ENCODE measurements around the gene BMPER. TPM values are rescaled to one million over a fixed set of nuclear protein-coding genes. Genes with fewer than 3 reads are reported as not detected.

Gene BMPER
- total RNA-seq, 3 donors from 2014 or later (not counting 1 experiment from before 2014, with no cell fraction given): 0.32 to 0.64 (median 0.50) TPM

- peaks cover 11% of the 10 kb centered on the region in 2 donors for H3K27me3 Mint-ChIP-seq (ENCODE audit: low read depth in 2 of 2)
- no peaks in the 10 kb centered on the region for H3K9me3 ChIP-seq (ENCODE audit: control insufficient read depth, insufficient read depth, low read length)
- DNase-seq (no peak), ATAC-seq (no peak)
- H3K4me1 Mint-ChIP-seq: no peaks in the 10 kb centered on the region
- H3K4me1 ChIP-seq (ENCODE audit: control insufficient read depth, insufficient read depth, low read length): no peaks in the 10 kb centered on the region
- WGBS (ENCODE audit: insufficient coverage): 82% methylated on average over 4 of the region's 4 CpGs
- no peaks in the 10 kb centered on the region for H3K36me3 Mint-ChIP-seq
- no peak overlapping the region for H3K27ac Mint-ChIP-seq
- no peak for TF ChIP-seq CTCF (IDR thresholded peaks at IDR 0.05)
- no peaks in the 10 kb centered on the region for H3K36me3 ChIP-seq (ENCODE audit: control insufficient read depth, insufficient read depth, low read length)
- H3K27me3 ChIP-seq (ENCODE audit: control insufficient read depth, insufficient read depth, low read length): no peaks in the 10 kb centered on the region
- intact Hi-C loops (cut with micrococcal nuclease): no loop called here
- no peaks in the 10 kb centered on the region for H3K9me3 Mint-ChIP-seq
- no peak overlapping the region for H3K4me3 ChIP-seq (ENCODE audit: low read length)
- H3K27ac ChIP-seq (ENCODE audit: low read length): no peak overlapping the region
- no peak overlapping the region for H3K4me3 Mint-ChIP-seq
Measured at GRCh38 chr7:34041707-34042106, 136.4 kb downstream of the BMPER start.

DNA sequence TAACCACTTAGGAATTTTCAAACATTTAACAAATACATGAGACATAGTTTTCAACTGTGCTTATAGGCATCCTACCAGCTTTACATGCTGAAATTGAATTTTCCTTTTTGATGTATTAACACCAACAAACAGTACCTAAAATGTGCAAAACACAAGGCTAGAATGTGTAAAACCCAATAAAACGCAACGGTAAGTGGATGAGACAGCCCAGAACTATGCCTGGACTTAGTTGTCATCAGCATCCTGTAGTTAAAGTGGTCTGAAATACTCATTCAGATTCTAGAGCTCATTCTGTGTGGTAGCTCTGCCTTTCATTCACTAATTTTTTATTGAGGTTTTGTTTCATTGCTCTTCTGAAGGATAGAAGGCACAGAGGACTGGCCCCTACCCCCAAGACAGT, 137.1 kb downstream of the BMPER start:
- Mint-ChIP-seq H3K27ac (no peak overlapping the region), H3K27me3 (ENCODE audit: low read depth in 2 of 2) (peaks cover 11% of the 10 kb centered on the region in 2 donors), H3K4me3 (no peak overlapping the region), H3K9me3 (no peaks in the 10 kb centered on the region), H3K36me3 (no peaks in the 10 kb centered on the region), H3K4me1 (no peaks in the 10 kb centered on the region)
- Histone ChIP-seq H3K4me1 (ENCODE audit: control insufficient read depth, insufficient read depth, low read length) (no peaks in the 10 kb centered on the region), H3K4me3 (ENCODE audit: low read length) (no peak overlapping the region), H3K27ac (ENCODE audit: low read length) (no peak overlapping the region), H3K9me3 (ENCODE audit: control insufficient read depth, insufficient read depth, low read length) (no peaks in the 10 kb centered on the region), H3K27me3 (ENCODE audit: control insufficient read depth, insufficient read depth, low read length) (no peaks in the 10 kb centered on the region), H3K36me3 (ENCODE audit: control insufficient read depth, insufficient read depth, low read length) (no peaks in the 10 kb centered on the region)
- no peak for TF ChIP-seq CTCF (IDR thresholded peaks at IDR 0.05)
- DNase-seq (no peak), ATAC-seq (no peak)
- intact Hi-C loops (cut with micrococcal nuclease): no loop called here
- 100% methylated on average over 2 of the region's 2 CpGs for WGBS (ENCODE audit: insufficient coverage)

GRCh38 chr7:34043461-34044305, 138.3 kb downstream of the BMPER start:
- Mint-ChIP-seq H3K9me3 (peaks cover 0 to 3% of the 10 kb centered on the region in 2 donors), H3K4me3 (no peak overlapping the region), H3K27me3 (ENCODE audit: low read depth in 2 of 2) (peaks cover 11% of the 10 kb centered on the region in 2 donors), H3K4me1 (no peaks in the 10 kb centered on the region), H3K27ac (no peak overlapping the region), H3K36me3 (no peaks in the 10 kb centered on the region)
- H3K27ac ChIP-seq (ENCODE audit: low read length): no peak overlapping the region
- H3K4me1 ChIP-seq (ENCODE audit: control insufficient read depth, insufficient read depth, low read length): no peaks in the 10 kb centered on the region
- 83% methylated on average over 3 of the region's 4 CpGs for WGBS (ENCODE audit: insufficient coverage)
- intact Hi-C loops (cut with micrococcal nuclease): no loop called here
- H3K4me3 ChIP-seq (ENCODE audit: low read length): no peak overlapping the region
- no peaks in the 10 kb centered on the region for H3K36me3 ChIP-seq (ENCODE audit: control insufficient read depth, insufficient read depth, low read length)
- DNase-seq (no peak), ATAC-seq (no peak)
- H3K27me3 ChIP-seq (ENCODE audit: control insufficient read depth, insufficient read depth, low read length): no peaks in the 10 kb centered on the region
- no peaks in the 10 kb centered on the region for H3K9me3 ChIP-seq (ENCODE audit: control insufficient read depth, insufficient read depth, low read length)
- TF ChIP-seq CTCF (IDR thresholded peaks at IDR 0.05): no peak

GRCh38 chr7:34044306-34044643, 138.9 kb downstream of the BMPER start:
- no peaks in the 10 kb centered on the region for H3K9me3 ChIP-seq (ENCODE audit: control insufficient read depth, insufficient read depth, low read length)
- H3K27me3 Mint-ChIP-seq (ENCODE audit: low read depth in 2 of 2): peaks cover 11% of the 10 kb centered on the region in 2 donors
- intact Hi-C loops (cut with micrococcal nuclease): no loop called here
- 70% methylated on average over 2 of the region's 2 CpGs for WGBS (ENCODE audit: insufficient coverage)
- DNase-seq (no peak), ATAC-seq (no peak)
- no peaks in the 10 kb centered on the region for H3K4me1 ChIP-seq (ENCODE audit: control insufficient read depth, insufficient read depth, low read length)
- no peaks in the 10 kb centered on the region for H3K36me3 Mint-ChIP-seq
- H3K4me3 Mint-ChIP-seq: no peak overlapping the region
- no peaks in the 10 kb centered on the region for H3K27me3 ChIP-seq (ENCODE audit: control insufficient read depth, insufficient read depth, low read length)
- H3K27ac ChIP-seq (ENCODE audit: low read length): no peak overlapping the region
- no peaks in the 10 kb centered on the region for H3K36me3 ChIP-seq (ENCODE audit: control insufficient read depth, insufficient read depth, low read length)
- no peak overlapping the region for H3K27ac Mint-ChIP-seq
- no peak for TF ChIP-seq CTCF (IDR thresholded peaks at IDR 0.05)
- H3K9me3 Mint-ChIP-seq: peaks cover 0 to 3% of the 10 kb centered on the region in 2 donors
- H3K4me1 Mint-ChIP-seq: no peaks in the 10 kb centered on the region
- no peak overlapping the region for H3K4me3 ChIP-seq (ENCODE audit: low read length)
